HCT116 (cell line): ENCODE results near the gene CCHCR1. TPM values are rescaled to one million over a fixed set of nuclear protein-coding genes. Genes with fewer than 3 reads are reported as not detected.

Experiments used
- ATAC-seq: fragments of 200-7000 bp; cut with Tn5 transposase; 2 replicates; pipeline ENCODE4 v1.9.1; 2020; ENCODE audit warnings: mild to moderate bottlenecking, moderate library complexity
- BruUV-seq: library from RNA; stranded (reverse); fragments of 400-500 nt; replicated peaks from 2 replicates; lab custom pipeline; 2021; lab: Mats Ljungman, UMichigan
- CTCF ChIA-PET: fragments of 300-600 bp; sonication (Branson Sonifier 250); formaldehyde crosslinking; loops from one replicate; lab custom pipeline; 2021; ENCODE audit warnings: antibody characterized with exemption; lab: Charles Lee
- POLR2A ChIA-PET: fragments of 300-600, 350-600 bp; sonication (Branson Sonifier 250); formaldehyde crosslinking; loops from one replicate; lab custom pipeline; 2021; ENCODE audit warnings: antibody characterized with exemption; lab: Charles Lee
- RAD21 ChIA-PET, 2 experiments: fragments of 300-600 bp; sonication (Branson Sonifier 250); formaldehyde crosslinking; loops; one replicate each; lab custom pipeline; 2023; ENCODE audit warnings: low total read pairs in 2 of 2; ENCODE audit not compliant: uncharacterized antibody in 2 of 2, unreplicated experiment in 2 of 2, low non-redundant PET in 1 of 2; lab: Charles Lee
- DNase-seq: peaks from one replicate; pipeline ENCODE4 v3.0.0-alpha.2; 2010; ENCODE audit warnings: low read depth, low spot score
- H2AFZ ChIP-seq: fragments of 200-600 bp; shearing (Covaris generic), sonication (generic); 2 replicates; pipeline ENCODE4 v1.6.1; 2017; ENCODE audit warnings: low read depth, mixed run types, mixed read lengths, antibody characterized with exemption, low read length; ENCODE audit not compliant: poor library complexity, severe bottlenecking
- H3K27ac ChIP-seq: 2 replicates; pipeline ENCODE4 v1.5.1; 2012; ENCODE audit warnings: low read depth, low read length
- H3K27me3 ChIP-seq: fragments of 200-600 bp; sonication (generic); 2 replicates; pipeline ENCODE4 v1.6.1; 2016; ENCODE audit warnings: mixed run types, low read length, mixed read lengths; ENCODE audit not compliant: insufficient read depth
- H3K36me3 ChIP-seq, 2 experiments: fragments of 200-500 bp in 1 of 2; fragments of 200-600 bp in 1 of 2; sonication (Bioruptor generic) in 1 of 2; sonication (generic) in 1 of 2; 2 replicates each; pipeline versions ENCODE4 v1.5.1 to v1.6.1; 2014 to 2016; ENCODE audit warnings: low read length in 2 of 2, inconsistent platforms in 1 of 2, mixed read lengths in 1 of 2, mixed run types in 1 of 2; ENCODE audit not compliant: insufficient read depth in 2 of 2, control insufficient read depth in 1 of 2
- H3K4me1 ChIP-seq, 2 experiments: fragments of 200-600 bp in 1 of 2; sonication (generic) in 1 of 2; 2 replicates each; pipeline versions ENCODE4 v1.5.1 to v1.6.1; 2012 to 2017; ENCODE audit warnings: low read length in 2 of 2, inconsistent platforms in 1 of 2, mild to moderate bottlenecking in 1 of 2, mixed read lengths in 1 of 2, mixed run types in 1 of 2, moderate library complexity in 1 of 2; ENCODE audit not compliant: insufficient read depth in 2 of 2, control insufficient read depth in 1 of 2
- H3K4me2 ChIP-seq: fragments of 200-600 bp; sonication (generic); 2 replicates; pipeline ENCODE4 v1.6.1; 2017; ENCODE audit warnings: mixed run types, low read length, mixed read lengths
- H3K4me3 ChIP-seq, 2 experiments: fragments of 200-600 bp in 1 of 2; sonication (generic) in 1 of 2; replicated peaks in 1 of 2; 2 replicates each; pipeline ENCODE4 v1.5.1; 2011 to 2016; ENCODE audit warnings: low read length in 2 of 2, control low read depth in 1 of 2, low read depth in 1 of 2, mild to moderate bottlenecking in 1 of 2, mixed read lengths in 1 of 2, mixed run types in 1 of 2
- H3K79me2 ChIP-seq: fragments of 200-600 bp; sonication (generic); 2 replicates; pipeline ENCODE4 v1.6.1; 2017; ENCODE audit warnings: mild to moderate bottlenecking, mixed run types, low read length, moderate library complexity, mixed read lengths; ENCODE audit not compliant: insufficient read depth
- H3K9ac ChIP-seq: fragments of 200-600 bp; sonication (generic); 2 replicates; pipeline ENCODE4 v1.6.1; 2016; ENCODE audit warnings: low read length, mixed read lengths
- H3K9me2 ChIP-seq: fragments of 200-600 bp; sonication (generic), shearing (Covaris generic); 2 replicates; pipeline ENCODE4 v1.6.1; 2017; ENCODE audit warnings: mixed run types, mild to moderate bottlenecking, moderate library complexity; ENCODE audit not compliant: insufficient read depth
- H3K9me3 ChIP-seq, 2 experiments: fragments of 200-500 bp in 1 of 2; fragments of 200-600 bp in 1 of 2; sonication (Bioruptor generic) in 1 of 2; sonication (generic) in 1 of 2; 2 replicates each; pipeline ENCODE4 v1.6.1; 2014 to 2017; ENCODE audit warnings: low read length in 2 of 2, mixed read lengths in 2 of 2, inconsistent platforms in 1 of 2, low read depth in 1 of 2, mild to moderate bottlenecking in 1 of 2, mixed run types in 1 of 2, moderate library complexity in 1 of 2; ENCODE audit not compliant: control insufficient read depth in 1 of 2, insufficient read depth in 1 of 2
- H4K20me1 ChIP-seq: fragments of 200-600 bp; sonication (generic), shearing (Covaris generic); 2 replicates; pipeline ENCODE4 v1.6.1; 2017; ENCODE audit warnings: mixed run types, mild to moderate bottlenecking, moderate library complexity; ENCODE audit not compliant: insufficient read depth
- CBX3 ChIP-seq: IDR thresholded peaks from 2 replicates; pipeline ENCODE4 v1.6.1; 2012; ENCODE audit warnings: low read depth
- CEBPB ChIP-seq: IDR thresholded peaks from 2 replicates; pipeline ENCODE4 v1.6.1; 2012; ENCODE audit warnings: low read depth
- EGR1 ChIP-seq: IDR thresholded peaks from 2 replicates; pipeline ENCODE4 v1.6.1; 2012; ENCODE audit warnings: low read depth
- ELF1 ChIP-seq: IDR thresholded peaks from 2 replicates; pipeline ENCODE4 v1.6.1; 2012; ENCODE audit warnings: low read depth, borderline replicate concordance
- FOSL1 ChIP-seq: IDR thresholded peaks from 2 replicates; pipeline ENCODE4 v1.6.1; 2012; ENCODE audit warnings: low read depth
- JUND ChIP-seq: IDR thresholded peaks from 2 replicates; pipeline ENCODE4 v1.6.1; 2012
- POLR2A ChIP-seq: IDR thresholded peaks from 2 replicates; pipeline ENCODE4 v1.7.0; 2011; ENCODE audit warnings: borderline replicate concordance; ENCODE audit not compliant: insufficient read depth, insufficient read length; ENCODE audit errors: extremely low read depth
- RAD21 ChIP-seq: IDR thresholded peaks from 2 replicates; pipeline ENCODE4 v1.6.1; 2012; ENCODE audit warnings: low read depth, mild to moderate bottlenecking
- SIN3A ChIP-seq: IDR thresholded peaks from 2 replicates; pipeline ENCODE4 v1.6.1; 2012; ENCODE audit warnings: low read depth
- SP1 ChIP-seq: IDR thresholded peaks from 2 replicates; pipeline ENCODE4 v1.6.1; 2012; ENCODE audit warnings: low read depth
- SRF ChIP-seq: IDR thresholded peaks from 2 replicates; pipeline ENCODE4 v1.6.1; 2012; ENCODE audit warnings: low read depth
- TCF7L2 ChIP-seq: IDR thresholded peaks from 2 replicates; pipeline ENCODE4 v1.7.0; 2011; ENCODE audit warnings: borderline replicate concordance, inconsistent platforms; ENCODE audit not compliant: insufficient read depth, insufficient read length; ENCODE audit errors: extremely low read depth
- YY1 ChIP-seq: IDR thresholded peaks from 2 replicates; pipeline ENCODE4 v1.6.1; 2011; ENCODE audit warnings: low read length, low read depth, moderate library complexity, mild to moderate bottlenecking; ENCODE audit not compliant: insufficient replicate concordance; ENCODE audit errors: extremely low read depth
- ZFX ChIP-seq: fragments of 450-650 bp; IDR thresholded peaks from 2 replicates; pipeline ENCODE4 v1.6.1; 2017
- ZNF274 ChIP-seq: fragments of 200-500 bp; sonication (Bioruptor generic); IDR thresholded peaks from 2 replicates; pipeline ENCODE4 v1.6.1; 2014; ENCODE audit warnings: mild to moderate bottlenecking, low read depth, low read length, inconsistent platforms
- intact Hi-C: fragments of 100-400 bp; cut with micrococcal nuclease; formaldehyde crosslinking; loops from 2 replicates; pipeline ENCODE4 v1.10.0; 2022
- total RNA-seq: library from RNA; stranded (reverse); gene quantifications from one replicate; pipeline ENCODE4 v1.2.1, GENCODE V29; 2021; ENCODE audit not compliant: unreplicated experiment
- TF ChIP-seq, protein P1 (sequence below): IDR thresholded peaks from 2 replicates; pipeline ENCODE4 v1.6.1; 2012
- TF ChIP-seq, protein P2 (sequence below): IDR thresholded peaks from 2 replicates; pipeline ENCODE4 v1.6.1; 2011; ENCODE audit warnings: mild to moderate bottlenecking, low read length, moderate library complexity; ENCODE audit not compliant: insufficient replicate concordance; ENCODE audit errors: extremely low read depth
- TF ChIP-seq, protein P3 (sequence below), 3 experiments: fragments of 200-600 bp in 1 of 3; sonication (generic) in 1 of 3; IDR thresholded peaks in 2 of 3; conservative IDR thresholded peaks in 1 of 3; 2 replicates each; pipeline ENCODE4 v1.5.1; 2012 to 2017; ENCODE audit warnings: low read depth in 2 of 3, low read length in 2 of 3, antibody characterized with exemption in 1 of 3, borderline replicate concordance in 1 of 3, control low read depth in 1 of 3, mild to moderate bottlenecking in 1 of 3, mixed read lengths in 1 of 3, mixed run types in 1 of 3, moderate library complexity in 1 of 3; ENCODE audit not compliant: insufficient read depth in 1 of 3

Gene CCHCR1
- total RNA-seq, 1 experiment from 2014 or later: 40.7 TPM

DNA sequence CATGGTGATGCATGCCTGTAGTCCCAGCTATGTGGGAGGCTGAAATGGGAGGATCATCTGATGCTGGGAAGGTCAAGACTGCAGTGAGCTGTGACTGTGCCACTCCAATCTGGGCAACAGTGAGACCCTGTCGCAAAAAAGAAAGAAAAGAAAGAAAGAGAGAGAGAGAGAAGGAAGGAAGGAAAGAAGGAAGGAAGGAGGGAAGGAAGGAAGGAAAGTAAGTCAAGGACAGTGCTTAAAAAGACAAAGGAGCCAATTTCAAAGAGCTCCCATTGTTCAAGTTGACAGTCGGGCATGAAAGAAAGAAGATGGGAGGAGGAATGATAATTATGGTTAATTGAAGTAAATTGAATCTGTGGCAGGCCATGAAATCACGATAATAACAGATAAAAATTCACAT, 61.4 kb downstream of the CCHCR1 start:
- no peak for DNase-seq
- Histone ChIP-seq H3K27me3 (no peaks in the 10 kb centered on the region), H3K9ac (no peak overlapping the region), H2AFZ (no peak overlapping the region), H3K9me2 (no peaks in the 10 kb centered on the region), H3K4me1 (peaks cover 0 to 6% of the 10 kb centered on the region in 2 experiments; a peak in 2 of 4 replicates), H3K4me3 (no peak overlapping the region), H3K36me3 (no peaks in the 10 kb centered on the region), H3K79me2 (no peaks in the 10 kb centered on the region), H3K4me2 (no peak overlapping the region), H3K9me3 (no peaks in the 10 kb centered on the region), H4K20me1 (no peaks in the 10 kb centered on the region), H3K27ac (no peak overlapping the region)
- POLR2A ChIA-PET: no interaction called here
- TF ChIP-seq POLR2A (no peak), ZFX (no peak), FOSL1 (no peak), TCF7L2 (no peak), JUND (no peak), RAD21 (no peak), ELF1 (no peak), SP1 (no peak)
- TF ChIP-seq, protein P1, sequence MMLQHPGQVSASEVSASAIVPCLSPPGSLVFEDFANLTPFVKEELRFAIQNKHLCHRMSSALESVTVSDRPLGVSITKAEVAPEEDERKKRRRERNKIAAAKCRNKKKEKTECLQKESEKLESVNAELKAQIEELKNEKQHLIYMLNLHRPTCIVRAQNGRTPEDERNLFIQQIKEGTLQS: no peak
- intact Hi-C loops: no loop called here
- CTCF ChIA-PET: interaction anchor here (1.3 kb wide), 1 partner anchor 9 kb away, joined by 3 read pairs; no protein-coding TSS in a partner anchor
- RAD21 ChIA-PET: no interaction called here
- BruUV-seq: no TSS peak
- no peak for ATAC-seq

DNA sequence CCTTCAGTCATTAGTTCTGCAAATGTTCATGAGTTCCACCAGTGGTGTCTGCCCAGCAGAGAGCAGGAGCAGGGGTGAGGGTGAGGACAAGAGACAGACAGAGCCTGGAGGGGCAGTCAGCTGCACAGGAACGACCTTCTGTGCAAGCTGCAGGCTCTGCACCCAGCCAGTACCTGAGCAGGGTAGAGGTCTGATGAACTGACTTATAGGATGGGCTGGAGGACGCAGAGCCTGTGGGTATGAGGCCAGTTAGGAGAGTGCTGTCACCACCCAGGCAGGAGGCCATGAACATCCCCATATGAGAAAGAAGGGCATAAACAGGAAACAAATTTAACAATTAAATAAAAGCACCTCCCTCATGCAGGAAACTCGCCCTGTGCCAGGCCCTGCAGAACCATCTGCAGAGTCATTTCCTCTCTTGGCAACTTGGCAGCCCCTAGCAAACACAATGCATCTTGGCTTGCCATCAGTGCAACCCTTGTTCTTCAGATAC, 63.2 kb downstream of the CCHCR1 start:
- ATAC-seq (no peak), DNase-seq (no peak)
- RAD21 ChIA-PET: no interaction called here
- no TSS peak for BruUV-seq
- H3K4me3 ChIP-seq: no peak overlapping the region
- no peak overlapping the region for H3K4me2 ChIP-seq
- intact Hi-C loops: no loop called here
- POLR2A ChIA-PET: no interaction called here
- no peaks in the 10 kb centered on the region for H3K79me2 ChIP-seq
- no peak overlapping the region for H3K9ac ChIP-seq
- H3K36me3 ChIP-seq: no peaks in the 10 kb centered on the region
- no peaks in the 10 kb centered on the region for H3K9me3 ChIP-seq
- peaks cover 0 to 6% of the 10 kb centered on the region in 2 experiments; a peak in 2 of 4 replicates for H3K4me1 ChIP-seq
- H3K9me2 ChIP-seq: no peaks in the 10 kb centered on the region
- no peaks in the 10 kb centered on the region for H3K27me3 ChIP-seq
- no peak overlapping the region for H3K27ac ChIP-seq
- no peak overlapping the region for H2AFZ ChIP-seq
- no peaks in the 10 kb centered on the region for H4K20me1 ChIP-seq
- CTCF ChIA-PET: no interaction called here
- TF ChIP-seq ELF1 (no peak), SRF (no peak), ZNF274 (no peak), CEBPB (no peak), ZFX (no peak), TCF7L2 (no peak), RAD21 (no peak), FOSL1 (no peak), SIN3A (no peak), EGR1 (no peak), CBX3 (no peak), YY1 (no peak)
- TF ChIP-seq, protein P2, sequence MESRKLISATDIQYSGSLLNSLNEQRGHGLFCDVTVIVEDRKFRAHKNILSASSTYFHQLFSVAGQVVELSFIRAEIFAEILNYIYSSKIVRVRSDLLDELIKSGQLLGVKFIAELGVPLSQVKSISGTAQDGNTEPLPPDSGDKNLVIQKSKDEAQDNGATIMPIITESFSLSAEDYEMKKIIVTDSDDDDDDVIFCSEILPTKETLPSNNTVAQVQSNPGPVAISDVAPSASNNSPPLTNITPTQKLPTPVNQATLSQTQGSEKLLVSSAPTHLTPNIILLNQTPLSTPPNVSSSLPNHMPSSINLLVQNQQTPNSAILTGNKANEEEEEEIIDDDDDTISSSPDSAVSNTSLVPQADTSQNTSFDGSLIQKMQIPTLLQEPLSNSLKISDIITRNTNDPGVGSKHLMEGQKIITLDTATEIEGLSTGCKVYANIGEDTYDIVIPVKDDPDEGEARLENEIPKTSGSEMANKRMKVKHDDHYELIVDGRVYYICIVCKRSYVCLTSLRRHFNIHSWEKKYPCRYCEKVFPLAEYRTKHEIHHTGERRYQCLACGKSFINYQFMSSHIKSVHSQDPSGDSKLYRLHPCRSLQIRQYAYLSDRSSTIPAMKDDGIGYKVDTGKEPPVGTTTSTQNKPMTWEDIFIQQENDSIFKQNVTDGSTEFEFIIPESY: no peak
- TF ChIP-seq, protein P3, sequence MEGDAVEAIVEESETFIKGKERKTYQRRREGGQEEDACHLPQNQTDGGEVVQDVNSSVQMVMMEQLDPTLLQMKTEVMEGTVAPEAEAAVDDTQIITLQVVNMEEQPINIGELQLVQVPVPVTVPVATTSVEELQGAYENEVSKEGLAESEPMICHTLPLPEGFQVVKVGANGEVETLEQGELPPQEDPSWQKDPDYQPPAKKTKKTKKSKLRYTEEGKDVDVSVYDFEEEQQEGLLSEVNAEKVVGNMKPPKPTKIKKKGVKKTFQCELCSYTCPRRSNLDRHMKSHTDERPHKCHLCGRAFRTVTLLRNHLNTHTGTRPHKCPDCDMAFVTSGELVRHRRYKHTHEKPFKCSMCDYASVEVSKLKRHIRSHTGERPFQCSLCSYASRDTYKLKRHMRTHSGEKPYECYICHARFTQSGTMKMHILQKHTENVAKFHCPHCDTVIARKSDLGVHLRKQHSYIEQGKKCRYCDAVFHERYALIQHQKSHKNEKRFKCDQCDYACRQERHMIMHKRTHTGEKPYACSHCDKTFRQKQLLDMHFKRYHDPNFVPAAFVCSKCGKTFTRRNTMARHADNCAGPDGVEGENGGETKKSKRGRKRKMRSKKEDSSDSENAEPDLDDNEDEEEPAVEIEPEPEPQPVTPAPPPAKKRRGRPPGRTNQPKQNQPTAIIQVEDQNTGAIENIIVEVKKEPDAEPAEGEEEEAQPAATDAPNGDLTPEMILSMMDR (IDR thresholded peaks at IDR 0.05 in 2 of 3, conservative IDR thresholded peaks at IDR 0.05 in 1 of 3; ENCODE audit: borderline replicate concordance in 1 of 3, insufficient read depth in 1 of 3, low read depth in 2 of 3, low read length in 2 of 3): no peak
